Limb (tissue), 2 donors: ENCODE data around the gene FGF11.
A peak's percentile ranks its signal among the peaks of the same experiment; 100 is the strongest.
"Not testable (repeated sequence)": the region's sequence is repeated elsewhere in the genome, so short reads cannot be mapped to it uniquely, and the experiment has no call there.

Experiments used
- DNase-seq, 2 donors: peaks; one replicate each; pipeline ENCODE4 v3.0.0-alpha.2; 2016; ENCODE audit errors: extremely low spot score in 2 of 2

The FGF11 gene

GRCh38 chr17:7460850-7461660 lies 21.7 kb downstream of the FGF11 start:
- DNase-seq: no peak

- DNase-seq: no peak
Measured at GRCh38 chr17:7462474-7463371, 23.4 kb downstream of the FGF11 start.

- no peak for DNase-seq
Measured at GRCh38 chr17:7463372-7463846, 24.1 kb downstream of the FGF11 start.

- no peak for DNase-seq
Measured at GRCh38 chr17:7464081-7464480, 24.8 kb downstream of the FGF11 start.

GRCh38 chr17:7465597-7466275 lies 26.4 kb downstream of the FGF11 start:
- no peak for DNase-seq

GRCh38 chr17:7466318-7466638 lies 27.0 kb downstream of the FGF11 start:
- DNase-seq: no peak

- no peak for DNase-seq
Measured at GRCh38 chr17:7466639-7467341, 27.5 kb downstream of the FGF11 start.

GRCh38 chr17:7467498-7467897 lies 28.2 kb downstream of the FGF11 start:
- DNase-seq: no peak

- DNase-seq: no peak
Measured at GRCh38 chr17:7468290-7468689, 29.0 kb downstream of the FGF11 start.

GRCh38 chr17:7468804-7469389 lies 29.6 kb downstream of the FGF11 start:
- DNase-seq: no peak

GRCh38 chr17:7469843-7470242 lies 30.5 kb downstream of the FGF11 start:
- not testable (repeated sequence) for DNase-seq

- not testable (repeated sequence) for DNase-seq
Measured at GRCh38 chr17:7470457-7470973, 31.2 kb downstream of the FGF11 start.

GRCh38 chr17:7471729-7472128 lies 32.4 kb downstream of the FGF11 start:
- DNase-seq: no peak

- not testable (repeated sequence) for DNase-seq
Measured at GRCh38 chr17:7474767-7475166, 35.5 kb downstream of the FGF11 start.

- DNase-seq: no peak
Measured at GRCh38 chr17:7475764-7476422, 36.6 kb downstream of the FGF11 start.

GRCh38 chr17:7476494-7476893 lies 37.2 kb downstream of the FGF11 start:
- no peak for DNase-seq

GRCh38 chr17:7476951-7477350 lies 37.6 kb downstream of the FGF11 start:
- no peak for DNase-seq

GRCh38 chr17:7477392-7478275 lies 38.3 kb downstream of the FGF11 start:
- DNase-seq: peak in 1 of 2 donors; percentile 59
